Rectal smooth muscle tissue (tissue), 1 donor: ENCODE results near the gene DMGDH.

Experiments used
- H3K27ac ChIP-seq: one replicate; pipeline ENCODE4 v1.7.0; 2013; ENCODE audit warnings: low read depth, low read length, inconsistent platforms
- H3K27me3 ChIP-seq: one replicate; pipeline ENCODE4 v1.7.0; 2013; ENCODE audit warnings: low read length; ENCODE audit not compliant: control insufficient read depth, insufficient read depth
- H3K36me3 ChIP-seq: one replicate; pipeline ENCODE4 v1.7.0; 2013; ENCODE audit warnings: low read length; ENCODE audit not compliant: control insufficient read depth, insufficient read depth
- H3K4me1 ChIP-seq: one replicate; pipeline ENCODE4 v1.7.0; 2013; ENCODE audit warnings: low read length; ENCODE audit not compliant: control insufficient read depth, insufficient read depth
- H3K4me3 ChIP-seq: one replicate; pipeline ENCODE4 v1.7.0; 2013; ENCODE audit warnings: low read length
- H3K9ac ChIP-seq: one replicate; pipeline ENCODE4 v1.7.0; 2013; ENCODE audit warnings: low read length

DMGDH gene

DNA sequence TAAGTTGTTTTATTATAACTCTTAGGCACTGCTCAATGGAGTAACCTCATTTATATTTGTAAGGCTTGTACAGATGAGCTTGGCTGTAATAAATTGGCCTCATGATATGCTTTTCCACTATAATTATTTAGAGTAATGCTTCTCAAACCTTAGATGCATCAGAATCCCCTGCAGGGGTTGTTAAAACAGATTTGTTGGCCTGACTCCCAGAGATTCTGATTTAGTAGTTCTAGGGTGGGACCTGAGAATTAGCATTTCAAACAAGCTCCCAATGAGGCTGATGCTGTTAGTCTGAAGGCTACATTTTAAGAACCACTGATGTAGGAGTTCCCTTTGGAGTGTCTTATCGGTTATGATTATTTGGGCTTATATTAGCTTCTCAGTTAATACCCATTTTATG, 46.1 kb downstream of the DMGDH start:
- H3K9ac ChIP-seq, result no peak overlapping the region
- no peak overlapping the region for H3K4me3 ChIP-seq
- no peaks in the 10 kb centered on the region for H3K27me3 ChIP-seq
- H3K27ac ChIP-seq, result no peak overlapping the region
- H3K4me1 ChIP-seq, result peaks cover 12% of the 10 kb centered on the region
- H3K36me3 ChIP-seq, result no peaks in the 10 kb centered on the region

DNA sequence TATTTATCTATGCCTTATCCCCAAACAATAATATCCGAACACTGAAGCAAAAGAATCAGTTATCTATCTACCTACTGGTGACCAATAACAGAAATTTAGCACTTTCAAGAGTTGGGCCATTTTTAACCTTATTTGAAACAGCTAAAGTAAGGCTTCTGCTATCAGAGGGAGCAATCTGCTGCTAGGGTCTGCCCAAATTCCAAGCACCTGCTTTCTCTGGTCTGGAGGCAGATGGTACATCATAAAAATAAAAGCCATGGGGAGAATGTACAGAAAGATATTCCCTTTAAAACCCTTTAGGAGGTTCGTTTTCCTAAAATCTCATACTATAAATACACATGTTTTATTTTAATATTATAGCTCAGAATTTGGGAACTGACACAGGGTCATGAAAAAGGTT, 46.7 kb downstream of the DMGDH start:
- H3K9ac ChIP-seq, result no peak overlapping the region
- no peaks in the 10 kb centered on the region for H3K36me3 ChIP-seq
- no peak overlapping the region for H3K4me3 ChIP-seq
- peaks cover 12% of the 10 kb centered on the region for H3K4me1 ChIP-seq
- no peaks in the 10 kb centered on the region for H3K27me3 ChIP-seq
- no peak overlapping the region for H3K27ac ChIP-seq

- no peak overlapping the region for H3K9ac ChIP-seq
- no peaks in the 10 kb centered on the region for H3K36me3 ChIP-seq
- peaks cover 12% of the 10 kb centered on the region for H3K4me1 ChIP-seq
- H3K27ac ChIP-seq, result no peak overlapping the region
- H3K27me3 ChIP-seq, result no peaks in the 10 kb centered on the region
- no peak overlapping the region for H3K4me3 ChIP-seq
Observed at GRCh38 chr5:79021753-79022152, 47.7 kb downstream of the DMGDH start.

DNA sequence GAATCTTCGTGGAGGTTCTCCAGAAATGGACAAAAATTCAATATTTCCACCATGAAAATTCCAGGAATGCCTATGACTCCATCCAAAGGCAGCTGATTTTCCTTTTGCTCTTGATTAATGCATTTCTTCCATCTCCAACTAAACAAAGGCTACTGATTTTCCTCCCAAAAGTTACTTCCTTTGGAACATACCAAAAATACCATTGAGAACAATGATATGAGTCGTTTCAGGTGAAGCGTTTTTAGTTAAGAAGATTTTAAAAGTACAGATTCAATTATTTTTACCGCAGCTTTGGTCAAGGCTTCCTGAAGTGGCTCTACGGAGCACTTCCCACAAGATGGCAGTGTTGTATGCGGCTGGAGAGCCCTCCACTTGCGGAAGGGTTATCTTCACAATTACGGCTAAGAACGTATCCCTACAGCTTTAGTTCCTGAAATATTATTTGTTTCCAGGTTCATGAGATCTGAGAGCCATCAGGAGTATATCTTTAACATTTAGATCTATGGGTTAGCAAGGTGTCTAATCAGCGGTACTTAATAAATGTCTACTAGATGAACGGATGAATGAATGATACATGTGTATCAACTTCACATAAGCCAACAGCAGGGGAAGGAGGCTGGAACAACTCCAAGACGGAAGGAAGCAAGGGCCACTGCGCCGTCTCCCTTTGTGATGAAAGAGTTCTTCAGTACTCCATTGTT, 48.5 kb downstream of the DMGDH start:
- H3K4me3 ChIP-seq, result no peak overlapping the region
- no peaks in the 10 kb centered on the region for H3K27me3 ChIP-seq
- H3K9ac ChIP-seq, result no peak overlapping the region
- peaks cover 12% of the 10 kb centered on the region for H3K4me1 ChIP-seq
- peak overlapping the region; percentile 26 for H3K27ac ChIP-seq
- no peaks in the 10 kb centered on the region for H3K36me3 ChIP-seq

- no peak overlapping the region for H3K27ac ChIP-seq
- no peaks in the 10 kb centered on the region for H3K27me3 ChIP-seq
- no peaks in the 10 kb centered on the region for H3K4me1 ChIP-seq
- no peaks in the 10 kb centered on the region for H3K36me3 ChIP-seq
- H3K9ac ChIP-seq, result no peak overlapping the region
- H3K4me3 ChIP-seq, result no peak overlapping the region
Observed at GRCh38 chr5:79014631-79015030, 54.8 kb downstream of the DMGDH start.

- Histone ChIP-seq H3K27me3 (no peaks in the 10 kb centered on the region), H3K36me3 (no peaks in the 10 kb centered on the region), H3K9ac (no peak overlapping the region), H3K4me3 (no peak overlapping the region), H3K4me1 (no peaks in the 10 kb centered on the region), H3K27ac (no peak overlapping the region)
Observed at GRCh38 chr5:79011869-79012268, 57.6 kb downstream of the DMGDH start.

GRCh38 chr5:79011219-79011836, 58.1 kb downstream of the DMGDH start:
- no peak overlapping the region for H3K9ac ChIP-seq
- no peaks in the 10 kb centered on the region for H3K4me1 ChIP-seq
- H3K36me3 ChIP-seq, result no peaks in the 10 kb centered on the region
- H3K4me3 ChIP-seq, result no peak overlapping the region
- H3K27ac ChIP-seq, result no peak overlapping the region
- no peaks in the 10 kb centered on the region for H3K27me3 ChIP-seq

DNA sequence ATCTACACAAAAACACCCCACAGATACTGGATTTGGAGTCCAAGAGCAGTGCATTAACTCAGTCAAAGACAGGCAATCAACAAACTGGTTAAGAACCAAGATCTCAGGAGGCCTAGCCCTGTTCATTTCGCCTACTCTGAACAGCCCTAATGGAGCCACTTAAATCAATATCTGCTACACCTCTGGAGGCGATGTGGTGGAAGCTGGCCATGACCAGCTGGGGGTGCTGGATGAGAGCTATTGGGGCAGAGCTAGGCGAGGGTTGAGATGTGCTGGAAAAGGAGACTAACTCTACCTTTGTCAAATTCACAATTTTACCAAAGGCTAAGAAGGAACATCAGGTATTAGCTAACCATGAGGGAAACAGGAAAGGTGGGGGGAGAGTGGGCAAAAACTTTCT, 61.1 kb downstream of the DMGDH start:
- H3K27ac ChIP-seq, result no peak overlapping the region
- H3K36me3 ChIP-seq, result no peaks in the 10 kb centered on the region
- H3K9ac ChIP-seq, result no peak overlapping the region
- H3K27me3 ChIP-seq, result no peaks in the 10 kb centered on the region
- H3K4me1 ChIP-seq, result no peaks in the 10 kb centered on the region
- H3K4me3 ChIP-seq, result no peak overlapping the region

DNA sequence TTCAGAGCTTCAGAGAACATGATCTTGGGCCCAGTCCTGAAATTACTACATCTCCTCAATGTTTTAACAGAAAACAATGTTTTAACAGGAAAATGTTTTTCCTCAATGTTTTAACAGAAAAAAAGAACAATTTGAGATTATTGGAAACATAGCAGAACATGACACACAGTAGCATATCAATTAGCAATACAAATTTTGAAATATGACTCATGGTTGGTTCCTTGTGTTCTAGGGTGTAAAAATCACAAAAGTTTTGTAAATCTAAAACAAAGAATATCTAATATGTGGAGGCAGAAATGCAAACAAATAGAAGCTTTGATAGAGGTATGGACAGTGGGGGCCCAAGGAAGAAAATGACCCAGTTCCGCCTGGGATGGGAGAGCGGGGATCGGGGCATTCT, 61.6 kb downstream of the DMGDH start:
- no peaks in the 10 kb centered on the region for H3K27me3 ChIP-seq
- no peak overlapping the region for H3K9ac ChIP-seq
- no peak overlapping the region for H3K4me3 ChIP-seq
- H3K36me3 ChIP-seq, result no peaks in the 10 kb centered on the region
- no peaks in the 10 kb centered on the region for H3K4me1 ChIP-seq
- H3K27ac ChIP-seq, result no peak overlapping the region

GRCh38 chr5:79005936-79006631, 63.4 kb downstream of the DMGDH start:
- H3K36me3 ChIP-seq, result no peaks in the 10 kb centered on the region
- H3K27ac ChIP-seq, result no peak overlapping the region
- no peak overlapping the region for H3K9ac ChIP-seq
- no peak overlapping the region for H3K4me3 ChIP-seq
- no peaks in the 10 kb centered on the region for H3K4me1 ChIP-seq
- H3K27me3 ChIP-seq, result no peaks in the 10 kb centered on the region

DNA sequence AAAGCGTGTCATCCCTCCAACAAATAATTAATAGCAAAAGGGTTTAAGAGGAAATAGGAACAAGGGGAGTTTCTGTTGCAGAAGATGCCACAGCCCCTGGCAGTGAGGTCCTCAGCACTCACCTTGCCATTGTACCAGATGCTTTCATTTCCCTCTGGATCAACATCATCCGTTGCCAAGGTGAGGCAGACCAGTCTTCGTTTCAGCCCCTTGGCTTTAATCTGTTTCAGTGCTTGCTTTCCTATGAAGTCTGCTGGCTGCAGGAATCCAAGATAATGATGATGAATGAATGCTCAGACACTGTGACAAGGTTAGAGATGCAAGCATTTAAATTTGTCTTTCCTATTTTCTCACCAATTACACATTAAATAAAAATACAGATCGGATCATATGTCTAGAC, 64.3 kb downstream of the DMGDH start:
- no peaks in the 10 kb centered on the region for H3K4me1 ChIP-seq
- H3K9ac ChIP-seq, result no peak overlapping the region
- H3K27me3 ChIP-seq, result no peaks in the 10 kb centered on the region
- no peak overlapping the region for H3K4me3 ChIP-seq
- no peaks in the 10 kb centered on the region for H3K36me3 ChIP-seq
- no peak overlapping the region for H3K27ac ChIP-seq

DNA sequence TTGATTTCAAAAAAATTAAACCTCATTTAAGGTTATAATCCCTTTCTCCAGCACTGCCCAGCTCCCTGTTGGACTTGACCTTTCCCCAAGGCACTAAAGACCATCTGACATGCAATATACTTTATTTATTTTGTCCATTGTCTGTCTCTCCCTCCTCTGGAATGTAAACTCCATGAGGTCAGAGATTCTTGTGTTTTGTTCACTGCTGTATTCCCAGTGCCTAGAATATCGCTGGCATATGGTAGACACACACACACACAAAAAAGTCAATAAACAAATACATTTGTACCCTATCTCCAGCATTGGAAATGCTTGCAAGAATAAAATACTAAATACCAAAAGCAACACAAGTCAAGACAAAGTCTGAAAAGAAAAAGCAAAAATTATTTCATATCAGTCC, 67.1 kb downstream of the DMGDH start:
- Histone ChIP-seq H3K36me3 (no peaks in the 10 kb centered on the region), H3K4me1 (no peaks in the 10 kb centered on the region), H3K27me3 (no peaks in the 10 kb centered on the region), H3K27ac (no peak overlapping the region), H3K9ac (no peak overlapping the region), H3K4me3 (no peak overlapping the region)

DNA sequence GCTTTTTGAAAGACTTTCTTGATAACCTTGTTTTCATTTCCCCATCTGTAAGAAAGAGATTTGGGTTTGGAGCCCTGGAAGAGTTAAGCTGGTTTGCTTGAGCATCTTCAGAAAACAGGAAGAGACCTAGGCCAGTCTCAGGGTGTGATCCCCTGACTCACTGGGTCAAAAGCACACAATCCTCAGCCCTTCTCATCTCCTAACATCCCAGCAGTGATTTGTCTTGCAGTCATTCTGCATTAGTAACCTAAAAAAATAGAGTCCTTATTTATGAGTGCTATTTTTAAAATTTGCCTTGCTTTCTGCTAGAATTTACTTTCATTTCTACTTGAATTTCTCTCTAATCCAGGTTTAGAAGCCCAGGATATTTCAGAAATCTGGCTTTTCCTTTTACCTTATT, 68.0 kb downstream of the DMGDH start:
- no peaks in the 10 kb centered on the region for H3K27me3 ChIP-seq

More for the DNA sequence above, 68.0 kb downstream of the DMGDH start:
- H3K4me3 ChIP-seq, result no peak overlapping the region
- H3K27ac ChIP-seq, result no peak overlapping the region
- H3K4me1 ChIP-seq, result no peaks in the 10 kb centered on the region
- no peaks in the 10 kb centered on the region for H3K36me3 ChIP-seq
- no peak overlapping the region for H3K9ac ChIP-seq
